Measurements from ENCODE around the gene ARSG. TPM values are rescaled to one million over a fixed set of nuclear protein-coding genes. Genes with fewer than 3 reads are reported as not detected.

The ARSG gene
- total and polyA plus RNA-seq, 10 of the 15 experiments (the other 5 are each of a cell fraction or from before 2014, with no cell fraction given), result 2.9 to 13.5 (median 7.6) TPM

DNA sequence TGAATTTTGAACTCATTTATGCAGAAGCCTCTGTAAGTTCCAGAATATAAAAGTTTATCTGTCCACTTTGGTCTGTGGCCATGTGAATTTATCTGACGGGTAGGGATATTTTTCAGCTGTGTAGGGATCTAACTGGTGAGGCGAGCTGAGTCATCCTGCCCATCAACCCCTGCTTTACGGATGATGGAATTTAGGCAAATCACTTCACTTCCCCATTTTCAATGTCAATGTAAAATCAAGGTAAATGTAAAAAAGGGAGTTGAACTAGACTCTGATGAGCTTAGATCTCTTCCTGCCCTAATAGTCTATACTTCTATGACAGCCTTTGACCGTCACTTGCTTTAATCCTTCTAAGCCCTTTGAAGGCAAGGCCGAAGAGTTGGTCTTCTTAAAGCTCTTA, 2.9 kb upstream of the ARSG start (continued):
- TF ChIP-seq, protein P1, sequence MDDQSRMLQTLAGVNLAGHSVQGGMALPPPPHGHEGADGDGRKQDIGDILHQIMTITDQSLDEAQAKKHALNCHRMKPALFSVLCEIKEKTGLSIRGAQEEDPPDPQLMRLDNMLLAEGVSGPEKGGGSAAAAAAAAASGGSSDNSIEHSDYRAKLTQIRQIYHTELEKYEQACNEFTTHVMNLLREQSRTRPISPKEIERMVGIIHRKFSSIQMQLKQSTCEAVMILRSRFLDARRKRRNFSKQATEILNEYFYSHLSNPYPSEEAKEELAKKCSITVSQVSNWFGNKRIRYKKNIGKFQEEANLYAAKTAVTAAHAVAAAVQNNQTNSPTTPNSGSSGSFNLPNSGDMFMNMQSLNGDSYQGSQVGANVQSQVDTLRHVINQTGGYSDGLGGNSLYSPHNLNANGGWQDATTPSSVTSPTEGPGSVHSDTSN (IDR thresholded peaks at IDR 0.05; ENCODE audit: insufficient replicate concordance, low read depth, low read length), result no peak
- TF ChIP-seq SIX5 (IDR thresholded peaks at IDR 0.05; ENCODE audit: low read depth, low read length, severe bottlenecking) (no peak), RUNX3 (IDR thresholded peaks at IDR 0.05; ENCODE audit: low read length) (peak; percentile 25; the same call in 1 of the 2 replicates), TCF3 (IDR thresholded peaks at IDR 0.05; ENCODE audit: borderline replicate concordance, insufficient read depth, low read depth, low read length) (no peak), SMC3 (IDR thresholded peaks at IDR 0.05; ENCODE audit: borderline replicate concordance, low read length) (no peak), MEF2A (IDR thresholded peaks at IDR 0.05; ENCODE audit: insufficient read depth, low read depth, low read length) (no peak), CBX5 (IDR thresholded peaks at IDR 0.05; ENCODE audit: low read depth) (no peak), DPF2 (IDR thresholded peaks at IDR 0.05) (peak; percentile 36; the same call in 1 of the 2 replicates), NFYA (IDR thresholded peaks at IDR 0.05; ENCODE audit: borderline replicate concordance, low read depth, low read length) (no peak), ZZZ3 (IDR thresholded peaks at IDR 0.05; ENCODE audit: control insufficient read depth, insufficient read length, low read depth) (no peak), ZBED1 (IDR thresholded peaks at IDR 0.05; ENCODE audit: borderline replicate concordance) (no peak), TBL1XR1 (IDR thresholded peaks at IDR 0.05; ENCODE audit: low read depth, low read length) (no peak), JUNB (IDR thresholded peaks at IDR 0.05) (peak; percentile 40), NR2C2 (IDR thresholded peaks at IDR 0.05; ENCODE audit: borderline replicate concordance, control insufficient read depth, insufficient read length, low read depth) (no peak), POLR2AphosphoS5 (IDR thresholded peaks at IDR 0.05; ENCODE audit: low read length) (no peak), YBX1 (IDR thresholded peaks at IDR 0.05) (no peak), IKZF1 (conservative IDR thresholded peaks at IDR 0.05) (peak; percentile 72), RELA (IDR thresholded peaks at IDR 0.05; ENCODE audit: borderline replicate concordance, partially characterized antibody) (no peak), SREBF2 (IDR thresholded peaks at IDR 0.05; ENCODE audit: low read length) (no peak), TARDBP (IDR thresholded peaks at IDR 0.05; ENCODE audit: borderline replicate concordance) (no peak), YY1 (IDR thresholded peaks at IDR 0.05; ENCODE audit: low read depth, low read length) (no peak), NFIC (IDR thresholded peaks at IDR 0.05; ENCODE audit: low read depth, low read length) (no peak; the same call in 1 of the 2 replicates), SPI1 (IDR thresholded peaks at IDR 0.05; ENCODE audit: borderline replicate concordance, insufficient read depth, low read depth, low read length) (peak; percentile 97), BHLHE40 (IDR thresholded peaks at IDR 0.05; ENCODE audit: borderline replicate concordance in 1 of 2, low read depth in 2 of 2, low read length in 1 of 2) (no peak)
- TF ChIP-seq, protein P2, sequence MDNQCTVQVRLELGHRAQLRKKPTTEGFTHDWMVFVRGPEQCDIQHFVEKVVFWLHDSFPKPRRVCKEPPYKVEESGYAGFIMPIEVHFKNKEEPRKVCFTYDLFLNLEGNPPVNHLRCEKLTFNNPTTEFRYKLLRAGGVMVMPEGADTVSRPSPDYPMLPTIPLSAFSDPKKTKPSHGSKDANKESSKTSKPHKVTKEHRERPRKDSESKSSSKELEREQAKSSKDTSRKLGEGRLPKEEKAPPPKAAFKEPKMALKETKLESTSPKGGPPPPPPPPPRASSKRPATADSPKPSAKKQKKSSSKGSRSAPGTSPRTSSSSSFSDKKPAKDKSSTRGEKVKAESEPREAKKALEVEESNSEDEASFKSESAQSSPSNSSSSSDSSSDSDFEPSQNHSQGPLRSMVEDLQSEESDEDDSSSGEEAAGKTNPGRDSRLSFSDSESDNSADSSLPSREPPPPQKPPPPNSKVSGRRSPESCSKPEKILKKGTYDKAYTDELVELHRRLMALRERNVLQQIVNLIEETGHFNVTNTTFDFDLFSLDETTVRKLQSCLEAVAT (IDR thresholded peaks at IDR 0.05), result no peak
- TF ChIP-seq, protein P3, sequence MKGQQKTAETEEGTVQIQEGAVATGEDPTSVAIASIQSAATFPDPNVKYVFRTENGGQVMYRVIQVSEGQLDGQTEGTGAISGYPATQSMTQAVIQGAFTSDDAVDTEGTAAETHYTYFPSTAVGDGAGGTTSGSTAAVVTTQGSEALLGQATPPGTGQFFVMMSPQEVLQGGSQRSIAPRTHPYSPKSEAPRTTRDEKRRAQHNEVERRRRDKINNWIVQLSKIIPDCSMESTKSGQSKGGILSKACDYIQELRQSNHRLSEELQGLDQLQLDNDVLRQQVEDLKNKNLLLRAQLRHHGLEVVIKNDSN (IDR thresholded peaks at IDR 0.05; ENCODE audit: borderline replicate concordance, extremely low read length, insufficient read depth, low read depth, low read length), result no peak
- TF ChIP-seq, protein P4, sequence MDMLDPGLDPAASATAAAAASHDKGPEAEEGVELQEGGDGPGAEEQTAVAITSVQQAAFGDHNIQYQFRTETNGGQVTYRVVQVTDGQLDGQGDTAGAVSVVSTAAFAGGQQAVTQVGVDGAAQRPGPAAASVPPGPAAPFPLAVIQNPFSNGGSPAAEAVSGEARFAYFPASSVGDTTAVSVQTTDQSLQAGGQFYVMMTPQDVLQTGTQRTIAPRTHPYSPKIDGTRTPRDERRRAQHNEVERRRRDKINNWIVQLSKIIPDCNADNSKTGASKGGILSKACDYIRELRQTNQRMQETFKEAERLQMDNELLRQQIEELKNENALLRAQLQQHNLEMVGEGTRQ (IDR thresholded peaks at IDR 0.05; ENCODE audit: borderline replicate concordance, low read depth, low read length), result no peak
- TF ChIP-seq, protein P5, sequence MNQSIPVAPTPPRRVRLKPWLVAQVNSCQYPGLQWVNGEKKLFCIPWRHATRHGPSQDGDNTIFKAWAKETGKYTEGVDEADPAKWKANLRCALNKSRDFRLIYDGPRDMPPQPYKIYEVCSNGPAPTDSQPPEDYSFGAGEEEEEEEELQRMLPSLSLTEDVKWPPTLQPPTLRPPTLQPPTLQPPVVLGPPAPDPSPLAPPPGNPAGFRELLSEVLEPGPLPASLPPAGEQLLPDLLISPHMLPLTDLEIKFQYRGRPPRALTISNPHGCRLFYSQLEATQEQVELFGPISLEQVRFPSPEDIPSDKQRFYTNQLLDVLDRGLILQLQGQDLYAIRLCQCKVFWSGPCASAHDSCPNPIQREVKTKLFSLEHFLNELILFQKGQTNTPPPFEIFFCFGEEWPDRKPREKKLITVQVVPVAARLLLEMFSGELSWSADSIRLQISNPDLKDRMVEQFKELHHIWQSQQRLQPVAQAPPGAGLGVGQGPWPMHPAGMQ (IDR thresholded peaks at IDR 0.05; ENCODE audit: borderline replicate concordance), result no peak
